Fibroblast of skin of right biceps (primary cell): ENCODE results near the gene LRRC10.
"Not testable (repeated sequence)": the region's sequence is repeated elsewhere in the genome, so short reads cannot be mapped to it uniquely, and the experiment has no call there.

Source experiments
- DNase-seq: peaks from one replicate; pipeline ENCODE4 v3.0.0-alpha.2; 2013

LRRC10 gene

DNA sequence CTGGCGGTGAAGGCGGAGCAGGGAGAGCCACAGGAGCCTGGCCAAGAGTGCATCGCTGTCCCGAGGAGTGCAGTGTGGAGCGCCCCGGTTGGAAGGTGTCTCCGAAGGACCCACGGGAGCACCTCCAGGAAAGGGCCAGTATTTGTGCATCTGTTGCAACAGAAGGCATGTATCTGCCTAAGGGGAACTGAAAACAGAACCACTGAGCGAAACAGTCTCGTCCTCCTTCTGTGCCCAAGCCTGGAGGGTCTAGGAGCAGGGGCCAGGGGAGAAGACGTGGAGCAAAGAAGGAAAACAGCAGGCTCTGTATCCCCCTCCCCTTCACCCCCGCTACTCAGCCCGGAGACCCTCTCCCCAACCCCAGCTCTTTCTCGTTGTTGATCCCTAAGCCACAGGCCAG is 5.3 kb upstream of the LRRC10 start:
- DNase-seq, result no peak

GRCh38 chr12:69613351-69613750 is 2.6 kb upstream of the LRRC10 start:
- DNase-seq, result no peak

DNA sequence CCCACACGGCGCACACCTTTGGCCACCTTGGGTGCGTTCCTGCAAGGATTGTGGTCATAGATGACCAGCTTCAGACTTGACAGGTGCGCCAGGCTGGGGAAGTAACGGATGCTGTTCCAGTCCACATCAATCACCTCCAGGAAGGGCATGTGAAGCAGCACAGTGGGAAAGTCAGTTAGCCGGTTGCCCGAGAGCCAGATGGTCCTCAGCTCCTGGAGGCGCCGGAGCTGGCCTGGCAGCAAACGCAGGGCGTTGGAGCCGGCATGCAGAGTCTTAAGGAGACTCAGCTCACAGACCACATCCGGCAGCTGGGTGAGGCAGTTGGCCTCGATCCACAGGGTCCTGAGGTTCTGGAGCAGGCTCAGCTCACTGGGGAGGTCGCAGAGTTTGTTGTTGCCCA is 581 bp downstream of the LRRC10 start:
- DNase-seq, result no peak

- no peak for DNase-seq
Observed at GRCh38 chr12:69608114-69608513, 2.6 kb downstream of the LRRC10 start.

GRCh38 chr12:69604275-69604674 is 6.4 kb downstream of the LRRC10 start:
- DNase-seq, result not testable (repeated sequence)

DNA sequence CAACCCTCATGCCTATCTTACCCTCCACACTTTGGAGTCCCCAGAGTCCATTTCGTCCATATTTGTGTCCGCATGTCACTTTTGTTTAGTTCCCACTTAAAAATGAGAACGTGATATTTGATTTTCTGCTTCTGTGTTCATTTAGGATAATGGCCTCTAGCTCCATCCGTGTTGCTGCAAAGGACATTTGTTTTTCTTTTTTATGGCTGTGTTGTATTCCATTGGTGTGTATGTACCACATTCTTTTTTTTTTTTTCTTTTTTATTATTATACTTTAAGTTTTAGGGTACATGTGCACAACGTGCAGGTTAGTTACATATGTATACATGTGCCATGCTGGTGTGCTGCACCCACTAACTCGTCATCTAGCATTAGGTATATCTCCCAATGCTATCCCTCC is 7.2 kb downstream of the LRRC10 start:
- not testable (repeated sequence) for DNase-seq

DNA sequence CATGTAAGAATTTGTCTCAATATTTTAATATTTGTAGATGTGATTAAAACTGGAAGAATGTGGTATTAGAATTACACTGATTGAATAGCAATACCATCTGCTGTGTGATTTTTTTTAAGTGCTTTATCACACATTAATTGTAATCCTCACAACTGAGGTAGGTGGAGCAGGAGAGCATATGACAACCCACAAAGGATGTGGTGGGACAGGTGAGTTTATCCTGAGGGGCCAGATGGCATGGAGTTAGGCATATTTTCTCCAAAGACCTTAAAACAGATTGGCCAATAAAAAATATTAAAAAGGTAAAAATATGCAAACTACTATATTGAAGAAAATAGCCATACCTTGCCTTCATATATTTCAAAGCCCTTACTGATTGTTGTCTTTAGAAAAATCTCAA is 7.8 kb downstream of the LRRC10 start:
- DNase-seq, result no peak

GRCh38 chr12:69601962-69602685 is 8.6 kb downstream of the LRRC10 start:
- DNase-seq, result no peak

- DNase-seq, result no peak
Observed at GRCh38 chr12:69600804-69601203, 9.9 kb downstream of the LRRC10 start.

DNA sequence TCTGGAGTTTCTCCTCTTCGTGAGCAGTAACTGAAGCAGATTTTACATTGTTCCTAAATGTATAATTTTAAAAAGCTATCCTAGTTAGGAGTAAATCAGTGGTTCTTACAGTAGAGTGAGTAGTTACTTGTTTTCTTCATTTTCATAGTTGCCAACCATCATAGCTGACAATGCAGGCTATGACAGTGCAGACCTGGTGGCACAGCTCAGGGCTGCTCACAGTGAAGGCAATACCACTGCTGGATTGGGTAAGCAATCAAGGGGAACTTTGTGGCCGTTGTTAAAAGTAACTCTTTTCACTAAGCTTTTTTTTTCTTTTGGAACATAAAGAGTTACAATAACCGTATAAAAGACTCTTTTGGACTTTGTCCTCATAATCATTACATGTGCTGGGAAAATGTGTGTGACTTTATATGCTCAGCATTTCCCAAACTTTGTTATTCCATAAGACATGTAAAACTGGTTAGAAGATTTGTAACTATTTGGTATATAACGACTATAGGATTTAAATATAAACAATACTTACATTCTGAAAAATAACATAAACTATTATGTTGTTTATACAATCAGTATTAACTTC is 12.4 kb downstream of the LRRC10 start:
- no peak for DNase-seq

DNA sequence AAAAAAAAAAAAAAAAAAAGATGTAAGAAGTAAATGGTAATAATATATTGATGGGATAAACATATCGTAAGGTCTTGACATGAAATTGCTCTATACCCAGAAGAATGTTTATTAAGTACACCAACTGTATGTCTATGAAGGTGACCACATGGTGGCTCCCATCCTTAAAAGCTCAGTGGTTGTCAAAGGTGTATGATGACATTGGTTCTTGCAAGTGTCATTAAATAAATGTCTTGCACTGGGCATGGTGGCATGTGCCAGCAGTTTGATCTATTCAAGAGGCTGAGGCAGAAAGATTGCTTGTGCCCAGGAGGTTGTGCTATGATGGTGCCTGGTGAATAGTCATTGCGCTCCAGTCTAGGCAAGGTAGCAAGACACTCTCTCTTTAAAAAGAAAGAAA is 15.0 kb downstream of the LRRC10 start:
- DNase-seq, result no peak

- no peak for DNase-seq
Observed at GRCh38 chr12:69589082-69589481, 21.6 kb downstream of the LRRC10 start.

- no peak for DNase-seq
Observed at GRCh38 chr12:69588527-69588926, 22.2 kb downstream of the LRRC10 start.

DNA sequence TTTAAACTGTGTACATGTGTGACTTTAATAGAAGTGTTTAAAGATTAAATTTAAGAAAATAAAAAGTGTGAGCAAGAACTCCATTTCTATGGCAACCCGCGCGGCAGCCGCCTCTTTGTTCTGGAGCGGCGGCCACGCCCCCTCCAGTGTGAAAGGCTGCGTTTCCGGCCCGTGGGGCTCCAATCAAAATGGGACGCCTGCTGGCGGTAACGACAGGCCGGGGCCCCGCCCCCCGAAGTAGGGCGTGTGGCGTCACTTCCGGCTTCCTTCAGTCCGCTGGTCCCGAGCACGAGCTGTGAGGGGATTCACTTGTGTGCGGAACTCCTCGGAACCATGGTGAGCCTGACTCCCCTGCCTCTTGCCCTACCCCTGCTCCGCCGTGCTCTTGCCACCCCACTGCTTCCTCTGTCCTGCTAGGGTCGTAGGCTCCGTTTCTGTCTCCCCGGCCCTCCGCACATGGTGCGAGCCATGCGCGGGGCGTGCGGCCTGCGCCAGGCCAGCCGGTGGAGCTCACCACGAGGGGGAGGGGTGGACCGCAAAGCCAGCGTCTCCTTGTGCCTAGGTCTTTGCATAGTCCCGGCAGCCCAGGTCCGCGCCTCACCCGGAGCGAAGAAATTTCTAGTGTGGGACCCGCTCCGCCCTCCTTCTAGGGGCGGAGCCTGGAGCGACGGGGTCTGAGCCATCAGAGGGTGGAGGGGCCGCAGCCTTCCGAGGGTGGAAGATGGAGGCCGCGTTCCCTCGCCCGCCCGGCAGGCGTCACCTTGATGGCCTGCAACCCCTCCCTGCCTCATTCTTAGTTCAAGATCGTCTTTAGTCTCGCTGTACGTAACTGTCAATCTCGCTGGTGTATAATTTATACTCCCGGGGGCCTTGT is 25.3 kb downstream of the LRRC10 start, which contains the start of gene CCT2:
Gene CCT2 (plus strand): TSS at position 271 of the 874 bp plus-strand sequence. CDS start 63 bp downstream, at position 334.
- peak; percentile 96 for DNase-seq

DNA sequence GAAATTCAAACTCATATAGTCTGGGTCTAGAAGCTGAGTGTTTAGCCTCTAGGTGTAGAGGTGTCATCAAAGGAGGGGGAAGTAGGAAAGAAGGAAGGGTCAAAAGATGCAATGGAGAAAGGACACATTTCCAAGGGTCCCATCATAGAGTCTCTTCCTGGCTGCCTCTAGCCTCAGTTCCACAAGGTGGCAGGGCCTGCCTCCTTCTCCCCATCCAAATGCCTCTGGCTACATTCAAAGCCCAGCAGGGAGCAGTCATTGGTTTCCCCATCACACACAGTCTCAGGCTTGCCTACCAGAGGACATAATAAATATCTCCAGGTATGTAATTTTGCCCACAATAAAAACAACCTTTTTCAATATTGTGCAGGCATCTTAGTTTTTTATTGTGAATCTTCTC is 27.5 kb downstream of the LRRC10 start:
- no peak for DNase-seq

DNA sequence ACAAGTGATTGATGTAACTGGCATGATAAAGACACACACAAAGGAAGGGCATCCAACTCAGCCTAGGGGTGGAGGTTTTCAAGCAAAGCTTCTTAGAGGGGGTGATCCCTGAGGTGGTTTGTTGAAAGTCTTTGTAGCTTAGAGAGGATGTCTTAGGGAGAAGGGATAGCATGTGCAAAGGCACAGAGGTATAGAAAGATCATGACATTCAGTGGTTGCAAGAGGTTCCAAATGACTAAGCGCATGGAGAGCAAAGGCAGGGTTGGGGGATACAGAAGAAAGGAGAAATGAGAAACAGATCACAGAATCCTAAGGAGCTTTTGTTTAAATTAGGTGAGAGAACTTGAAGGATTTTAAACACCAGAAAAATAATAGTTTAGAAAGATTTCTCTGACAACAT is 30.6 kb downstream of the LRRC10 start:
- DNase-seq, result no peak

DNA sequence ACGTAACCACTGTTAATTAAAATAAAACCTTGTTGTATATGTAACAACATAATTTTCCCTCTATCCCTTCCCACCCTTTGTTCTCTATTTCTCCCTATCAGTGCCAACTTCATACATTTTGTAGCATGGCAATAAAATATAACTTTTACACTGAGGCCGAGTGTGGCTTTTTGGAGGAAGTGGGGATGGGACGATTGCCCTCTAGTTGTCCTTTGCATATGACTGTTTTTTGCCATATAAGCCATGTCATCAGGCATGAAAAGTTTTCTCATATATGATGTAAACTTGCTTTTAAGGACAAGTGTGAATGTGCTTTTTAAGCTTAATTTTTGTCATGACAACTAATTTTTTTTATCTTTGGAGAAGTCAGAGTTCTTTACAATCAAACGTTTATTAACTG is 31.7 kb downstream of the LRRC10 start:
- no peak for DNase-seq

DNA sequence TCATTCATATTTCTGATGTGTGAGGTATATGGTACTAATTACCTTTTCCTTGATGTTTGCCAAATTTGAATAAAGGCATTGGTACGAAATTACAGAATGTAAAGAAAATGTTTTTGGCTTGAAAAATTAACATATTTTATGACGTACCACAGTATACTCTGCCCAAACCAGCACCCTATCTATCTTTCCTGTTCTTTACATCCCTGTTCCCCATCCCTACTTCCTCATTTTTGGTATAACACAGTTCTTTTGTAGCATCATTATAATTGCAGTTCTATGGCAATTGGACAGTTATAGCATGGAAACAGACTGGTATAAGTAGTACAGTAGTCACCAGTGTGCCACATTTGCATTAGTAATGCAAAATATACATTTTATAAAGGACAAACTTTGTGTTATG is 32.4 kb downstream of the LRRC10 start:
- no peak for DNase-seq

DNA sequence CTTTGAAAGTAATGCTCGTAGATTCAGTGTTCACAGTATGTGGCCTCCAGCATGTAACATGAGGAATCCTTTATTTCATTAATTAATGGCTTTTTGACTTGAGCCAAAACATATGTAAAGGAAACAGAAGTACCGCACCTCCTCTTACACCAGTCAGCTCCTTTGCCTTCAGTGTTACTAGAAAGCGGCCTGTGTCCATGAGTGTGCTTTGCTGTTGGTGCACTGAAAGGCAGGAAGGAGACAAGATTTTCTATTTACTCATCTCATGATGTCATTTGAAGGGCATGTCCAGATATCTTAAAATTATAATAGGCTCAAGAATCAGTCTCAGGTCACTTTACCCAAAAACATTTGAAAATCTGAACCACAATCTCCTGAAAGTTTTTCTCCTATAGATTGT is 35.4 kb downstream of the LRRC10 start:
- DNase-seq, result peak; percentile 36

DNA sequence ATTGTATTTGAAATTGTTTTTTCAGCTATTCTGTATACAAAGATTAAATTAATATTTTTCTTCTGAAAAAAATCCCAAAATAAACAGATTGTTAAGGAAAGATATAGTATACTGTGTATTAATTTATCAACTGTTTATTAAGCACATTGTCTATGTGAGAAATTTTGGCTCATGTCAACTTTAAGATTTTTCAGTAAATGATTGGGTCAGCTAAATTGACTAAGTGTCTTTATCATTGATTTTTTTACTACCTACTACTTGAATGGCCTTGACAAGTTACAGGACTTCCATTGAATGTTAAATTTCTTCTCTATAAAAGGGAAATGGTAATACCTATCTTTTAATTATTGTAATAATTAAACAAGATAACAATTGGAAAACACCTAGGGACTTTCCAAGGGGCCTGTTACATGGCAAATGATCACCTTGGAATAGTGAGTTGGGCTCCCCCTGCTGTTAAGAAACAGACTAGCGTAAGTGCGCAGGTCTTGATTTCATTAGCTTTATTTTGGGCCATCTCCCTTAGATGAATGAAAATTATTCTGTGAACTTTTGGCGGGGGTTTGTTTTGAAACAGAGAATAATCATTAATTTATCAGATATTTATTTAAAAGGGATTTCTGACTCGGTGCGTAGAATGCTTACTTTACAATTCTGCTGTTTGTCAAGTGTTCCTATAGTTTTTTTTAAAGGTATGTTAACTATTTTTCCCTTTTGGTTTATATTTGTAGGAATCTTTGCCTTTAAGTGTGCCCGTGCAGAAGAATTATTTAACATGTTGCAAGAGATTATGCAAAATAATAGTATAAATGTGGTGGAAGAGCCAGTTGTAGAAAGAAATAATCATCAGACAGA is 39.9 kb downstream of the LRRC10 start:
- peak; percentile 63 for DNase-seq

- peak; percentile 82 for DNase-seq
Observed at GRCh38 chr12:69570000-69570516, 40.6 kb downstream of the LRRC10 start.

GRCh38 chr12:69569236-69569635 is 41.5 kb downstream of the LRRC10 start:
- DNase-seq, result peak; percentile 66

DNA sequence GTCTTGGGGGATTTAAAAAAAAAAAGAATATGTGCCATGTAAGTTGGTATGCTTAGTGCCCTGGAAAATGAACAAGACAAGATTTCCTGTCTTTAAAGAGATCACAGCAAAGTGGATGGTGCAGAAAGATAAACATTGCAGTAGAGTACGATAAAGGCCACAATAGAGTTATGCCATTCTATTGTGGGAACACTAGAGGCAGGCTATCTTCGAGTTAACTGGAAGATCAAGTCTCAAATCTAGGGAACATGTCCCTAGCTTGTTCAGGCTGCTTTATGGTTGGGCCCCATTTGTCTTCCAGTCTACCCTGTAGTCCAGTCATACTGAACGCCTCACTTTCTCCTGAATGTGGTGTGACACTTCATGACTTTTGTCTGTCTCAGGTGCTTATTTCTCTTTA is 44.1 kb downstream of the LRRC10 start:
- no peak for DNase-seq
